Peyer's patch (tissue), 4 donors: Measurements from ENCODE around the gene TLK1.

Source experiments
- CTCF ChIP-seq, 6 experiments: fragments of 450-650 bp in 4 of 6; fragments of 200-600 bp in 2 of 6; sonication (generic) in 1 of 6; IDR thresholded peaks; one replicate each; pipeline ENCODE4 v1.5.1; 2017 to 2019; ENCODE audit warnings: antibody characterized with exemption in 6 of 6, mild to moderate bottlenecking in 3 of 6, moderate library complexity in 1 of 6
- POLR2A ChIP-seq, 2 donors: fragments of 450-650 bp; IDR thresholded peaks; one replicate each; pipeline ENCODE4 v1.5.1; 2017; ENCODE audit warnings: antibody characterized with exemption in 2 of 2, mild to moderate bottlenecking in 2 of 2, moderate library complexity in 2 of 2

GRCh38 chr2:171201767-171202166 lies 41.1 kb upstream of the TLK1 start:
- TF ChIP-seq CTCF (IDR thresholded peaks at IDR 0.05) = no peak
- TF ChIP-seq POLR2A (IDR thresholded peaks at IDR 0.05) = no peak
